DND-41 (cell line): ENCODE measurements around the gene ST8SIA1.
"Not testable (repeated sequence)": the region's sequence is repeated elsewhere in the genome, so short reads cannot be mapped to it uniquely, and the experiment has no call there.

Source experiments
- EZH2 ChIP-seq: IDR thresholded peaks from 3 replicates; pipeline ENCODE4 v1.6.1; 2012; ENCODE audit warnings: borderline replicate concordance, low read depth, mild to moderate bottlenecking, moderate library complexity, low read length, inconsistent platforms; ENCODE audit not compliant: severe bottlenecking
- TF ChIP-seq, protein P1 (sequence below): IDR thresholded peaks from 2 replicates; pipeline ENCODE4 v1.5.1; 2012; ENCODE audit warnings: borderline replicate concordance, low read length, moderate library complexity, mild to moderate bottlenecking; ENCODE audit not compliant: poor library complexity, severe bottlenecking; ENCODE audit errors: extremely low read depth

- TF ChIP-seq, protein P1, sequence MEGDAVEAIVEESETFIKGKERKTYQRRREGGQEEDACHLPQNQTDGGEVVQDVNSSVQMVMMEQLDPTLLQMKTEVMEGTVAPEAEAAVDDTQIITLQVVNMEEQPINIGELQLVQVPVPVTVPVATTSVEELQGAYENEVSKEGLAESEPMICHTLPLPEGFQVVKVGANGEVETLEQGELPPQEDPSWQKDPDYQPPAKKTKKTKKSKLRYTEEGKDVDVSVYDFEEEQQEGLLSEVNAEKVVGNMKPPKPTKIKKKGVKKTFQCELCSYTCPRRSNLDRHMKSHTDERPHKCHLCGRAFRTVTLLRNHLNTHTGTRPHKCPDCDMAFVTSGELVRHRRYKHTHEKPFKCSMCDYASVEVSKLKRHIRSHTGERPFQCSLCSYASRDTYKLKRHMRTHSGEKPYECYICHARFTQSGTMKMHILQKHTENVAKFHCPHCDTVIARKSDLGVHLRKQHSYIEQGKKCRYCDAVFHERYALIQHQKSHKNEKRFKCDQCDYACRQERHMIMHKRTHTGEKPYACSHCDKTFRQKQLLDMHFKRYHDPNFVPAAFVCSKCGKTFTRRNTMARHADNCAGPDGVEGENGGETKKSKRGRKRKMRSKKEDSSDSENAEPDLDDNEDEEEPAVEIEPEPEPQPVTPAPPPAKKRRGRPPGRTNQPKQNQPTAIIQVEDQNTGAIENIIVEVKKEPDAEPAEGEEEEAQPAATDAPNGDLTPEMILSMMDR, result not testable (repeated sequence)
- not testable (repeated sequence) for TF ChIP-seq EZH2
Observed at GRCh38 chr12:22149286-22149685, 185.2 kb downstream of the ST8SIA1 start.
